SK-N-SH treated with all-trans-retinoic acid at 6 μM for 48 hours (cell line): ENCODE data around the gene TTC39A.
A peak's percentile ranks its signal among the peaks of the same experiment; 100 is the strongest.

ENCODE experiments used
- ATAC-seq: fragments of 200-7000 bp; cut with Tn5 transposase; 3 replicates; pipeline ENCODE4 v1.9.1; 2020; ENCODE audit warnings: mild to moderate bottlenecking, moderate library complexity
- BACH2 ChIP-seq: fragments of 250-450 bp; sonication (Bioruptor Pico); IDR thresholded peaks from 2 replicates; pipeline ENCODE4 v1.9.0; 2021; ENCODE audit warnings: mild to moderate bottlenecking, borderline replicate concordance
- CSDC2 ChIP-seq: fragments of 250-450 bp; sonication (Bioruptor Pico); IDR thresholded peaks from 2 replicates; pipeline ENCODE4 v1.5.0; 2020; ENCODE audit warnings: mild to moderate bottlenecking, moderate library complexity
- GLIS3 ChIP-seq: fragments of 250-450 bp; sonication (Bioruptor Pico); IDR thresholded peaks from 2 replicates; pipeline ENCODE4 v1.5.0; 2020; ENCODE audit warnings: mild to moderate bottlenecking, moderate library complexity
- ISL1 ChIP-seq: fragments of 250-450 bp; sonication (Bioruptor Pico); IDR thresholded peaks from 2 replicates; pipeline ENCODE4 v2.1.2; 2022; ENCODE audit warnings: mild to moderate bottlenecking, moderate library complexity
- OSR1 ChIP-seq: fragments of 250-450 bp; sonication (Bioruptor Pico); IDR thresholded peaks from 2 replicates; pipeline ENCODE4 v1.8.0; 2022; ENCODE audit warnings: moderate library complexity, mild to moderate bottlenecking, inconsistent platforms
- PPARA ChIP-seq: fragments of 250-450 bp; sonication (Bioruptor Pico); IDR thresholded peaks from 2 replicates; pipeline ENCODE4 v1.5.0; 2020; ENCODE audit warnings: mild to moderate bottlenecking, borderline replicate concordance
- RARB ChIP-seq: fragments of 250-450 bp; sonication (Bioruptor Pico); IDR thresholded peaks from 2 replicates; pipeline ENCODE4 v1.8.0; 2021; ENCODE audit warnings: mild to moderate bottlenecking, moderate library complexity
- TCF4 ChIP-seq: fragments of 250-450 bp; sonication (Bioruptor Pico); IDR thresholded peaks from 2 replicates; pipeline ENCODE4 v1.8.0; 2021; ENCODE audit warnings: mild to moderate bottlenecking, moderate library complexity, borderline replicate concordance
- TOX ChIP-seq: fragments of 250-450 bp; sonication (Bioruptor Pico); IDR thresholded peaks from 2 replicates; pipeline ENCODE4 v1.8.0; 2021; ENCODE audit warnings: mild to moderate bottlenecking, moderate library complexity, borderline replicate concordance
- ZC3H10 ChIP-seq: fragments of 250-450 bp; sonication (Bioruptor Pico); IDR thresholded peaks from 2 replicates; pipeline ENCODE4 v1.5.1; 2021; ENCODE audit warnings: mild to moderate bottlenecking, moderate library complexity
- ZFP3 ChIP-seq: fragments of 250-450 bp; sonication (Bioruptor Pico); IDR thresholded peaks from 2 replicates; pipeline ENCODE4 v1.5.0; 2020; ENCODE audit warnings: mild to moderate bottlenecking, moderate library complexity
- ZFP30 ChIP-seq: fragments of 450-650 bp; formaldehyde crosslinking; IDR thresholded peaks from 2 replicates; pipeline ENCODE4 v1.5.0; 2022; ENCODE audit warnings: mild to moderate bottlenecking, moderate library complexity
- ZNF565 ChIP-seq: fragments of 450-650 bp; formaldehyde crosslinking; conservative IDR thresholded peaks from 2 replicates; pipeline ENCODE4 v1.5.0; 2020; ENCODE audit warnings: low read depth, mild to moderate bottlenecking, moderate library complexity
- ZNF70 ChIP-seq: fragments of 450-650 bp; formaldehyde crosslinking; IDR thresholded peaks from 2 replicates; pipeline ENCODE4 v1.5.0; 2020; ENCODE audit warnings: mild to moderate bottlenecking, moderate library complexity
- ZNF8 ChIP-seq: fragments of 450-650 bp; formaldehyde crosslinking; IDR thresholded peaks from 2 replicates; pipeline ENCODE4 v1.5.0; 2020; ENCODE audit warnings: mild to moderate bottlenecking, moderate library complexity
- TF ChIP-seq, protein P1 (sequence below): fragments of 250-450 bp; sonication (Bioruptor Pico); IDR thresholded peaks from 2 replicates; pipeline ENCODE4 v1.5.0; 2020; ENCODE audit warnings: mild to moderate bottlenecking, moderate library complexity
- TF ChIP-seq, protein P2 (sequence below): fragments of 250-450 bp; sonication (Bioruptor Pico); IDR thresholded peaks from 2 replicates; pipeline ENCODE4 v1.8.0; 2021; ENCODE audit warnings: low read depth, mild to moderate bottlenecking, moderate library complexity, borderline replicate concordance
- TF ChIP-seq, protein P3 (sequence below): fragments of 250-450 bp; sonication (Bioruptor Pico); IDR thresholded peaks from 2 replicates; pipeline ENCODE4 v1.8.0; 2020; ENCODE audit warnings: mild to moderate bottlenecking, moderate library complexity, borderline replicate concordance

Gene TTC39A

DNA sequence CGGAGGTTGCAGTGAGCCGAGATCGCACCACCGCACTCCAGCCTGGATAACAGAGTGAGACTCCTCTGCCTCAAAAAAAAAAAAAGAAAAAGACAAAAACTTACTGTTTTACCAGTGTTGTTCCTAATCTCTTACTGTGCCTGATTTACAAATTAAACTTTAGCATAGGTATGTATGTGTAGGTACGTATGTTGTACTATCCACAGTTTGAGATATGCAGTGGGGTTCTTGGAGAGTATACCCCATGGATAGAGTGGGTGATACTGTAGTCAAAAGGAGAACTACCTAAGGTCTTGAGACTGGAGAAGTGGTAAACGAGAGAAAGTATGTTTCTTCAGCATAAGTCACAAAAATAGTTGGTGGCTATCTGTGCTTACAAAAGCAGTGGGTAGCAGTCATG lies 55.7 kb downstream of the TTC39A start (continued):
- TF ChIP-seq, protein P1, sequence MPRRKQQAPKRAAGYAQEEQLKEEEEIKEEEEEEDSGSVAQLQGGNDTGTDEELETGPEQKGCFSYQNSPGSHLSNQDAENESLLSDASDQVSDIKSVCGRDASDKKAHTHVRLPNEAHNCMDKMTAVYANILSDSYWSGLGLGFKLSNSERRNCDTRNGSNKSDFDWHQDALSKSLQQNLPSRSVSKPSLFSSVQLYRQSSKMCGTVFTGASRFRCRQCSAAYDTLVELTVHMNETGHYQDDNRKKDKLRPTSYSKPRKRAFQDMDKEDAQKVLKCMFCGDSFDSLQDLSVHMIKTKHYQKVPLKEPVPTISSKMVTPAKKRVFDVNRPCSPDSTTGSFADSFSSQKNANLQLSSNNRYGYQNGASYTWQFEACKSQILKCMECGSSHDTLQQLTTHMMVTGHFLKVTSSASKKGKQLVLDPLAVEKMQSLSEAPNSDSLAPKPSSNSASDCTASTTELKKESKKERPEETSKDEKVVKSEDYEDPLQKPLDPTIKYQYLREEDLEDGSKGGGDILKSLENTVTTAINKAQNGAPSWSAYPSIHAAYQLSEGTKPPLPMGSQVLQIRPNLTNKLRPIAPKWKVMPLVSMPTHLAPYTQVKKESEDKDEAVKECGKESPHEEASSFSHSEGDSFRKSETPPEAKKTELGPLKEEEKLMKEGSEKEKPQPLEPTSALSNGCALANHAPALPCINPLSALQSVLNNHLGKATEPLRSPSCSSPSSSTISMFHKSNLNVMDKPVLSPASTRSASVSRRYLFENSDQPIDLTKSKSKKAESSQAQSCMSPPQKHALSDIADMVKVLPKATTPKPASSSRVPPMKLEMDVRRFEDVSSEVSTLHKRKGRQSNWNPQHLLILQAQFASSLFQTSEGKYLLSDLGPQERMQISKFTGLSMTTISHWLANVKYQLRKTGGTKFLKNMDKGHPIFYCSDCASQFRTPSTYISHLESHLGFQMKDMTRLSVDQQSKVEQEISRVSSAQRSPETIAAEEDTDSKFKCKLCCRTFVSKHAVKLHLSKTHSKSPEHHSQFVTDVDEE: no peak

DNA sequence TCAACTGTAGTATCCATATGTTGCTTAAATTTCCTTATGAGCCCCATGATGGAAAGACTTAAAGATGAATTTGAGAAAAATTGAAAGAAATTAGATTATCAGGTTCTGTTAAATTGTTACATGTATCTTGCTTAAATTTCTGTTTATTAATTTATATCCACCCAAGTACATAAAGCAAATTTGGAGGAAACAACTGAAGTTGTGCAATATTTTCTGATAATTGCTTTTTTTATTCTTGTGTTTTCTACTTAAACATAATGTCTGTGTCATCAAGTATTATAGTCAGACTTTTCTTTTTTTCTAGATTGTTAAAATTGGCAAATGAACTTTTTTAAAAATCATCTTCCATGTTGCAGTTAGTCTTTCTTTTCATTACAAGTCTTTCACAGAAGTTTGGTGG lies 57.4 kb downstream of the TTC39A start:
- ATAC-seq: no peak
- TF ChIP-seq ISL1 (CRISPR knock-in tag): no peak
- TF ChIP-seq, protein P2, sequence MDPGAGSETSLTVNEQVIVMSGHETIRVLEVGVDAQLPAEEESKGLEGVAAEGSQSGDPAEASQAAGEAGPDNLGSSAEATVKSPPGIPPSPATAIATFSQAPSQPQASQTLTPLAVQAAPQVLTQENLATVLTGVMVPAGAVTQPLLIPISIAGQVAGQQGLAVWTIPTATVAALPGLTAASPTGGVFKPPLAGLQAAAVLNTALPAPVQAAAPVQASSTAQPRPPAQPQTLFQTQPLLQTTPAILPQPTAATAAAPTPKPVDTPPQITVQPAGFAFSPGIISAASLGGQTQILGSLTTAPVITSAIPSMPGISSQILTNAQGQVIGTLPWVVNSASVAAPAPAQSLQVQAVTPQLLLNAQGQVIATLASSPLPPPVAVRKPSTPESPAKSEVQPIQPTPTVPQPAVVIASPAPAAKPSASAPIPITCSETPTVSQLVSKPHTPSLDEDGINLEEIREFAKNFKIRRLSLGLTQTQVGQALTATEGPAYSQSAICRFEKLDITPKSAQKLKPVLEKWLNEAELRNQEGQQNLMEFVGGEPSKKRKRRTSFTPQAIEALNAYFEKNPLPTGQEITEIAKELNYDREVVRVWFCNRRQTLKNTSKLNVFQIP (CRISPR knock-in tag): no peak
- TF ChIP-seq RARB: no peak
- no peak for TF ChIP-seq GLIS3 (CRISPR knock-in tag)
- no peak for TF ChIP-seq TCF4 (CRISPR knock-in tag)
- no peak for TF ChIP-seq ZFP30 (CRISPR knock-in tag)
- TF ChIP-seq CSDC2 (CRISPR knock-in tag): no peak
- no peak for TF ChIP-seq PPARA

DNA sequence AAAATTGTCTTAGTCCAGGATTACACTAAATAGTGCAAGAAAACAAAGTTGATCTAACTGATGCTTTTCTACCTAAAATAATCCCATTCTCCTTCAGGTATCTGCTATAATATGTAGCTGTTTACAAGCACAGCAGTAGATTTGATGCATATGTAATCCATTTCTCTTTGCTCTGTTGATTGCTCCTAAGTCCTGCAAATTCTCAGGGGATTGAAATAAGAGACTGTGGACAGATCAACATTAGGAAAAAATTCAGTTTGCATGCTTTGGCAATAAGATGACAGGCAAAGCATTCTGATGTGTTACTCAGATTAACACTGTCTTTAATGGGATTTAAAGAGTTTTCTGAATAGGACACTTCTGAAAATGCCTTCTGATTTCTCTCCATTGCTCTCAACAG lies 59.6 kb downstream of the TTC39A start:
- TF ChIP-seq ZC3H10 (CRISPR knock-in tag): no peak
- no peak for TF ChIP-seq TOX
- TF ChIP-seq PPARA: no peak
- no peak for TF ChIP-seq ZFP3
- TF ChIP-seq, protein P3, sequence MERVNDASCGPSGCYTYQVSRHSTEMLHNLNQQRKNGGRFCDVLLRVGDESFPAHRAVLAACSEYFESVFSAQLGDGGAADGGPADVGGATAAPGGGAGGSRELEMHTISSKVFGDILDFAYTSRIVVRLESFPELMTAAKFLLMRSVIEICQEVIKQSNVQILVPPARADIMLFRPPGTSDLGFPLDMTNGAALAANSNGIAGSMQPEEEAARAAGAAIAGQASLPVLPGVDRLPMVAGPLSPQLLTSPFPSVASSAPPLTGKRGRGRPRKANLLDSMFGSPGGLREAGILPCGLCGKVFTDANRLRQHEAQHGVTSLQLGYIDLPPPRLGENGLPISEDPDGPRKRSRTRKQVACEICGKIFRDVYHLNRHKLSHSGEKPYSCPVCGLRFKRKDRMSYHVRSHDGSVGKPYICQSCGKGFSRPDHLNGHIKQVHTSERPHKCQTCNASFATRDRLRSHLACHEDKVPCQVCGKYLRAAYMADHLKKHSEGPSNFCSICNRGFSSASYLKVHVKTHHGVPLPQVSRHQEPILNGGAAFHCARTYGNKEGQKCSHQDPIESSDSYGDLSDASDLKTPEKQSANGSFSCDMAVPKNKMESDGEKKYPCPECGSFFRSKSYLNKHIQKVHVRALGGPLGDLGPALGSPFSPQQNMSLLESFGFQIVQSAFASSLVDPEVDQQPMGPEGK (CRISPR knock-in tag): no peak
- TF ChIP-seq ISL1 (CRISPR knock-in tag): no peak
- no peak for TF ChIP-seq OSR1 (CRISPR knock-in tag)
- TF ChIP-seq, protein P2 (CRISPR knock-in tag): no peak
- TF ChIP-seq ZNF565: no peak
- ATAC-seq: no peak

DNA sequence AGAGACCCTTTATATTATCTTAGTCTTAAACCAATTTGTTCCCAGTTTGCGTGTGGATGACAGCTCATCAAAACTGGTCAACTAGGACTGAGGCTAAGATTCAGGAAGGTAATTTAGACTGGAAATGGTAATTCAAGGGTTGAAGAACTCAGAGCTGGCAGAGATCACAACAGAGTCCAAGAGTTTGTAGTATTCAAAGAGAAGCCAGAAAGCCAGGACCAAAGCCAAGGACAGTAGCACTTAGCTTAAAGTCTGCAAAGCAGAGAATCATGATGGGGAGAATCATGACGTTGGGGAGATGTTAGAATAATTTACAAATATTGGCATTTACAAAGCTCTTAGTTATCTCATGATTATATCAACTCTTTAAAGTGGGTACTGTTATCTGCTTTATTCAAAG lies 61.7 kb downstream of the TTC39A start:
- no peak for ATAC-seq
- peak; percentile 87 for TF ChIP-seq ZFP30 (CRISPR knock-in tag)
- no peak for TF ChIP-seq RARB
- TF ChIP-seq, protein P3 (CRISPR knock-in tag): no peak
- peak; percentile 70; the same call in 1 of the 2 replicates for TF ChIP-seq ISL1 (CRISPR knock-in tag)
- TF ChIP-seq BACH2 (CRISPR knock-in tag): no peak
- no peak for TF ChIP-seq ZNF70 (CRISPR knock-in tag)
- no peak for TF ChIP-seq ZNF565

DNA sequence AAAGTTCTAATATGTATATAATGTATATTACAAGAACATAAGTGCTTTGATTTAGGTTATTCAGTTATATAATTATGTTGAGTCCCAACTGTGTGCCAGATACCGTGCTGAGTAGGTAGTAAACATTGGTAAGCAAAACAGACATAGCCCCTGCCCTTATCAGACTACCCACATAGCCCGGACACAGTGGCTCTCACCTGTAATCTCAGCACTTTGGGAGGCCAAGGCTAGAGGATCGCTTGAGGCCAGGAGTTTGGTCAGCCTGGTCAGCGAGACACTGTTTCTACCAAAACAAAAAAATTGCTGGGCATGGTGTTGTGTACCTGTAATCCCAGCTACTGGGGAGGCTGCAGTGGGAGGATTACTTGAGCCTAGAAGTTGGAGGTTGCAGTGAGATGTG lies 63.6 kb downstream of the TTC39A start:
- ATAC-seq: no peak
- TF ChIP-seq ZNF565: no peak
- TF ChIP-seq ZFP3: no peak
- no peak for TF ChIP-seq TCF4 (CRISPR knock-in tag)
- TF ChIP-seq TOX: no peak
- no peak for TF ChIP-seq ZNF8 (CRISPR knock-in tag)
- no peak for TF ChIP-seq CSDC2 (CRISPR knock-in tag)
- TF ChIP-seq, protein P2 (CRISPR knock-in tag): no peak
